Measurements from ENCODE around the gene CENPB.

The CENPB gene

DNA sequence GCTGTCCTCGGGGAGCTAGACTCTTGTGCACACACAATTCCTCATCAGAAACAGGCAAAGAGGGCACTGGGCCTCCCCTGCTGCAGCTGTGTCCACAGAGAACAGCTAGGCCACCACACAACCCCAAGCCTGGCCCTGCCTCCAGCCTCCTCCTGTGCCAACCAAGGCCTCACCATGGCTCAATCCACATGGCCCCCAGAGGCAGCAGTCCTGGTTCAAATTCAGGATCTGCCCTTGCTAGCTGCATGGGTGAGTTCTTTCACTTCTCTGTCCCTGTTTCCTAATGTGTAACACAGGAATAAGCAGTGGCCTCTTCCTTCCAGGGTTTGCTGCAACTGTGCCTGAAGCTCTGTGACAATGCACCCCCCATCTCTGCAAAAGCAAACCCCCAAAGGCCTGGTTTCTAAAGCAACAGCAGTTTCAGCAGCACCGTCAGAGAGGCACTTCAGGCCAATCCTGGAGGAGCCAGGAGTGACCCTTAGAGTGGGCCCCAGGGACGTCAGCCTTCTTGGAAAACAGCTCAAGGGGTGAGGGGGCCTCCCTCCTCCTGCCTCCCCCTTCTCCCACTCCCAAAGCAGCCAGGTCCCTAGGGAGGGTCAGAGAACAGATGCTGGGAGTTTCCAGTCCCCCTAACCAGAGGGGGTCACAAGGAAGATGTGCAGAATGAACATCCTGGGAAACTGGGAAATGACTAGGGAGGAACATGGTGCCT is 21.2 kb downstream of the CENPB start:
- no peak for DNase-seq

DNA sequence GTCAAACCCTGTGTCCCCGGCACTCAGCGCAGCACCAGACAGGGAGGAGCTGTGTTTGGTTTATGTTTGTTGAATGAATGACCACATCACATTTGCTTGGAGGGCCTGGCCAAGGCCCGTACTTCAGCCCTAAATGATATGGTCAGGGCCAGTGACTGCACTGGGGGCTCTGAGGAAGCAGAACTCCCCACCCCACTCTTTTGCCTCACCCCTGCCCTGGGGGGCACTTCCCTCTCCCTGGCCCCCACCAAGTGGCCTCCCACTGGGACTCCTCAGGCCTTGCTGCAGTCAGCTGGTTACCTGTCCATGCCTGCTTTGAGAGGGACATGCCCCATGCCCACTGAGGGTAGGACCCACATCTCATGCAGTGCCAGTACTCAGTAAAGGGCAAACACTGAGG is 21.9 kb downstream of the CENPB start:
- no peak for DNase-seq

DNA sequence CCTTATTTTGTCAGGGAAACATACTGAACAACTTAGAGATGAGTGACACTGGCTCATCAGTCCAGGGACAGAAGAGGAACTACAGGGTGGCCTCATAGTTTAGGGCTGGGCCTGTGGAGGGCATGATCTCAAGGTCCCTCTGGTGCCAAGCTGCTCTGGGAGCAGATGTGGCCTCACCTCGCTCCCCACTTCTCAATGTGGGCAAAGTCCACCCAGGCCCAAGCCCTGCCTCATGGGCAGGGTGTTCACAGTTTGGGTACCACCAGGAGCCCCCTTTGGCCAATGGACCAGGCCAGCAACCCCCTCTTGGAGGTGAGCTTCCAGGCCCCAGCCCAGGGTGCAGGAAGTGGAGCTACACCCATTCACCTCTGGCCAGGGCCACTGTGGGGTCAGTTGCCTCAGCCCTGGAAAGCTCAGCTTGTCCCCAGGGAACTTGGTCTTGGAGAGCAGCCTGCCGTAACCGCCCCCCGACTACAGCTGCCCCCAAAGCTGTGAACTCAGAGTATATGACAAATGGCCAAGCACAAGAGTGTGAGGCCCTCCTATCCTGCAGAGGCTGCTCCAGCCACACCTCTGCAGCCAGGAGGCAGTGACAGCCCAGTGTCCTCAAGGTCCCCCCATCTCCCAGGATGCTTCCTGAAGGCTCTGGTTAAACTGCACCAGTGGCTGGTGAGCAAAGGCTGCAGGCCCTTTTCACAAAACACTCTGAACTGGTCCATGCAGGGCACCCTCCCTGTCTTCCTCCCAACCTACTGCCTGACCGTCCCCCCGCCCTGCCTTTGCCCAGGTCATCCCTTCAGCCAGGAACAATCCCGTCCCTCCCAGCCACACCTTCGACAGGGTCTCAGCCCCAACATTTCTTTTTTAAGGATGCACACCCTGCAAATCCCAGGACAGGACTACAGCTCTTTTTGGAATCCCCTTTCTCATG is 22.6 kb downstream of the CENPB start:
- no peak for DNase-seq

DNA sequence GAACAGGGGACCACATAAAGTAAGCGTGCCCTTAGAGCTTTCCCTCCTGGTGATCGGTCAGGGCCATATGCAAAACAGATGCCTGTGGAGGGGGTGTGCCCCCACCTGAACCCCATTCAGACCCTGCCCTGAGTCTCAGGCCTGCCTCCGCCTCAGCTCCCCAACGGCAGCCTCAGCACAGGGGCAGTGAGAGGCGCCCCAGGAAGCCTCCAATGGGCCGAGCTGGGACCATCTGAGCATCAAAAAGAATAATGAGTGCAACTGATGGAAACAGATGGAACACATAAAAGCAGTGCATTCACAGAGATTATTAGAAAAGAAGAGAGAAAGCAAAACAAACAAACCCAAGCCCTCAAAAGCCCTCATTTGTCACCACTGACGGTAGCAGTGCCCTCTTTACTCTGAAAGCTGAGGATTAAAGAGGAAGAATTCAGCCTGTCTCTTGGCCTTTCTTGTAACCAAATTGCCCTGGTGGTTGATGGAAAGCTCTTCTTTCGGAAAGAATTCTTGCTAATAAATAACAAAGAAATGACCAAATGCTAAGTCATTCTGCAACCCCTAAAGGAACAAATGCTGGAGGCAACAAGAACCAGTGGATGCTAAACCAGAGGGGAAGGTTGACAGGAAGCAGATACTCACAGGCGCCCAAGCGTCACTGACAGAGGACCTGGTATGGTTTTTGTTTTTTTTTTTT is 25.7 kb downstream of the CENPB start:
- no peak for DNase-seq

DNA sequence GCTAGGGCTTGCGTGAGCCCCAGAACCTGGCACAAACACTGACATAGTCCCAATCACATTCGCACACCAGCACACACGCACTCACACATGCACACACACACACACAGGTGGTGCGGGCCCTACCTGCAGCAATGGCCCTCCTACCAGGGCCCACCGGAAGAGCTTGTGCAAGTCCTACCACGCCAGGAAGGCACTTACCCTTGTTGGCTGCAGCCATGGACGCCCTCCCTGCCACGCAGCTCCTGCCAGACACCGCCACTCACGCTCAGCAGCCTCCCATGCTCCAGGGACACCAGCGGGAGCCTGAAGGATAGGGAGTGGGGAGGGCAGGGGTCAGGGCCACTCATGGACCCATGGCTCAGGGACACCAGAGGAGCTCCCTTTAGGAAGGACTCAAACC is 26.7 kb downstream of the CENPB start:
- no peak for DNase-seq

DNA sequence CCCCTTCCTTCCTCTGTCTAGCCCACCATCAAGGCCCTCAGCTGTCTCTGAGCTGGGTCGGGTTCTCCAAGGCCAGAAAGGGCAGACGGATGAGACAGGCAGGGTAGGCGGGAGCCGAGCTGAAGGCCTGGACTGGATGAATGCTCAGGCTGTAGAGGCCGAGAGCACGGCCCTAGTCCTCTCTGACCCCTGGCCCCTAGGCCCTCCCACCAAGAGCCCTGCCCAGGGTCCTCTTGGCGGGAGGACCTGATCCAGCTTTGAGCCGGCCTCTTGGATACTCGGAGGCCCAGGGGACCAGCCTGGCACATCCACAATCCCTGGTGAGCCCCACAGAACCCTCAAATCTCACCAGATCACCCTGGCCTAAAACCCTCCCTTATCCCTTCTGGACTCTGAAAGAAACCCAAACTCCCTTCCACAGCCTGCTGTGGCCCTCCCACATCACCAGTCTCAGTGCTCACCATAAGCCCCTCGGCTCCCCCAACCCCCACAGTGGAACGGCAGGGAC is 27.2 kb downstream of the CENPB start:
- DNase-seq: no peak

DNA sequence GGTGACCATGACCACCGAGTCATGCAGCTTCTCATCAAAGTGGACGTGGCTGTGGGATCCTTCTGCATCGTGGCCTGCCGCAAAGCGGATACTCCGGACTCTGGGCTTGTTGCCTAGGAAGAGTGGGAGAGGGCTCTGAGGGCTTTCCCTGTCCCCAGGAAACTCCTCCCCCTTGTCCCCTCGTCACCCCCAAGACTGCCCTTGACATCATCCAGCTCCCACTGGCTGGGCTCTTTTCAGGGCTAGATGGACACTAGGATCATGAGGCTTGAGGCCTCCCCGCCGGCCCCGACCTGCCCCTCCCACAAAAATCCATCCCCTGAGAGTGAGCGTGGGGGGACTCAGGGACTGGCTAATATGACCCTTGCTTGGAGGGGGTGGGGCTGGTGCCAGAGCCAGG is 28.0 kb downstream of the CENPB start:
- DNase-seq: no peak

DNA sequence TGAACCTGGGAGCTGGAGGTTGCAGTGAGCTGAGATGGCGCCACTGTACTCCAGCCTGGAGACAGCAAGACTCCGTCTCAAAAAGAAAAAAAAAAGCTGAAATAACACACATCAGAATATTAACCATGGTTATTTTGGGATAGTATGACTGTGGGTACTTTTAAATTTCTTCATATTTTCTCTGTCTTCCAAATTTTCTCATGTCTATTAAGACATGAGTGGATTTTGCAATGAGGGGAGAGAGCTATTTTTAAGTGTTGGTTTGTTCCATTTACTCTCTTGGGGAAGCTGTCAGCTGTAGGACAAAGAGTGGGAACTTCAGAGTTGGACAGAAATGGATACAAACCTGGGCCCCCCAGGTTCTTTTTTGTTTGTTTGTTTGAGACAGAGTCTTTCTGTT is 29.3 kb downstream of the CENPB start:
- no peak for DNase-seq

DNA sequence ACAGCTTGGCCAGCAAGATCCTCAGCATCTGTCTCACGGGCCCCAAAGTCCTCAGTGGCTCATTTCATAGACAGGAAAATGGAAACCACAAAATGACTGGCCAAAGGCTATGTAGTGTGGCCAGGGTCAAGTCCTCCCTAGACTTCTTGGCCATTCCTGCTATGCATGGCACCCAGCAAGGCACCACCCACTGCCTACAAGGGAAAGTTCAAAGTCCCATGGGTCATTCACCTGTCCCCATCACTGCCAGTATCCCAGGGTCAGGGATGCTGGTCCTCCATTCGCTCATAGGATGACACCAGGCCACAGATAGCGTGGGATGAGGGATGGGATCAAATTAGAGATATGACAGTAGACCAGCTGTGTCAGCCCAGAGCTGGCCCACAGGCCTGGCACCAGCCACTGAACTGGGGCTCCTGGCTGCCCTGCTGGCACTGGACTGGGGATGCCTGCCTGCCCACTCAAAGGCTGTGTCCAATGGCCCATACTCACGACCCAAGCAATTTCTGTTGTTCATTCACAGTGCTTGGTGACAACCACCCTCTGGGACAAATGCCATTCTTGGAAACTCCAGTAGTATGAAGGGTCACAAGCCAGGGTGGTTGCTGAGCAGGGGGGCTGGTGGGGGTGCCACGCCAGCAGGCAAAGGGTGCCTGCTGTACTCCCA is 30.6 kb downstream of the CENPB start:
- no peak for DNase-seq

DNA sequence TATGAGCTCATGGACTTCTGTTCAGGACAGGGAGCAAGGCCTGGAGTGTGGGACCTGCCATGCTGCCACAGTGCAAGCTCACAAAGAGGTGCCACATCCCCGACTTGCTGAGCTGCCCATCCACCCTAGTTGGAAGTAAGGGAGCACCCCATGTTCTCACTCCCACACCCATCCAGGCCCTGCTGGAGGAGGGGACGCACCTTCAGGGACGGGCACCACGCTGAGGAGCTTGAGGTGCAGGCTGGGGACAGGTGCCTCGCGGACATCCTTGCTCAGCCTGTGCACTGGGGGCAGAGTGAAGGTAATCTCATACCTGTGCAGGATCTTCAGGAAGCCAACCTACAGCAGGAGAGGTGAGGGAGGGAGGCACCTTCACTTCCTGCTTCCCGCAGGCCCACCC is 31.3 kb downstream of the CENPB start:
- DNase-seq: no peak

DNA sequence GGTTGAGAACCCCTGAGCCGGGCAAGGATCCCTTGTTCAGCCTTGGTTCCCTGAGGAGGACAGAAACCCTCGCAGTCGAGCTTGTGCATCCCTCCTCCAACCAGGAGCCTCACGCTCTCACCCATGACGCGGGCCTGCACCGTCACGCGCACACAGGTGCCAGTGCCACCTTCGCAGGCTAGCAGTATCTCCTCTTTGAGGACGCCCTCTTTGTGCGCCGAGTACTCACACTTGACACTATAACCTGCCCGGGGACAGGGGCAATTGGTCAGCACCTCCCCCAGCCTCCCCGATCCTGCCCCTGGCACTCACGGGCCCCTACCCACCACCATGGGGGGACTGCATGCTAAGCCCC is 32.3 kb downstream of the CENPB start:
- DNase-seq: no peak

DNA sequence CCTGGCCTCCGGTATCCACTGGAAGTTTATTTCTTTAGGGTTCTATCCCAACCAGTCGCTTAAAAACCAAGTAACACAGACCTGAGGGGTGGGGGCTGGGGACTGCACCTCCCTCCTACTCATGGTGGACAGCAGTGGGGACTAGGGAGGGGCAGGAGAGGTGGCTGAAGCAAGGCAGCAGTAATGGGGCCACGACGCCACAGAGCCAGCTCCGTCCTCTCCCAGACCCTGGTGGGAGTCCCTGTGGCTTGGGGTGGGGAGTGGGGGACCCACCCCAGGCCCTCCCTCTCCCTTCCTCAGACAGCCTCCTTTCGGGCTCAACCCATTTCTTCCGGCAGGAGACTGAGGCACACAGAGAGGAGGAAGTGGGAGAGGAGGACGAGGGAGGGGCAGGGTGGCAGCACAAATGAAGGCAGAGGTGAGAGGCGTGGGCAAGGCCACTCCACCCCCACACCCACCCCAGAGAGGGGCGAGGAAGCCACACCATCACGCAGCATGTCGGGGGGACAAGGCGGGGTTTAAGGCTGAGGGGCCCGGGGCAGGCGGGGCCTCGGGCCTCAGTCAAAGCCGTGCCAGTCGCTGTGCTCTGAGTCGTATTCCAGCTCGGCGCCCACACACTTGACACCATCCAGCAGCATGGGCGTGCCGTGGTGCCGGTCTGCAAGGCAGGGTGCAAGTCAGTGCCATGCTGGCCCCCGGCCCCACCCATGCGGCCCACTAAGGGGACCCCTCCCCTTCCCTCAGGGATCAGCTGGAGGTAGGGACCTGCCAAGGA is 32.9 kb downstream of the CENPB start:
- no peak for DNase-seq

DNA sequence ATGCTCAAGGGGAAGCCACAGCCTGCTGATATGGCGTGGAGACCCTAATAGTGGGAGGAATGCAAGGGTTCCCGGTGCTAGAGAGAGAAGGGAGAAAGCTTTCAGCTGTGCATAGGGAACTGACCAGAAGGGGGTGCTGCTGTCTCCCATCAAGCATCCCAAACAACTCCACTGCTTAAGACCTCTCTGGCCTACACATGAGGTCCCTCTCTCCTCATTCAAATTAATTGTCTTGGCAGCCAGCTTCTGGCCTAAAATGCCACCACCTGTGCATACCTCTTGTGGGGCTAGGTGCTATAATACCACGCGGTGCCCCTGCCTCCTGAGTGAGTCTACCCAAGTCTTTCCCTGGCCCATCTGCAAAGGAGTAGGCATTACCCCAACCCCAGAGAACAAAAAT is 33.4 kb downstream of the CENPB start:
- peak; percentile 70 for DNase-seq

DNA sequence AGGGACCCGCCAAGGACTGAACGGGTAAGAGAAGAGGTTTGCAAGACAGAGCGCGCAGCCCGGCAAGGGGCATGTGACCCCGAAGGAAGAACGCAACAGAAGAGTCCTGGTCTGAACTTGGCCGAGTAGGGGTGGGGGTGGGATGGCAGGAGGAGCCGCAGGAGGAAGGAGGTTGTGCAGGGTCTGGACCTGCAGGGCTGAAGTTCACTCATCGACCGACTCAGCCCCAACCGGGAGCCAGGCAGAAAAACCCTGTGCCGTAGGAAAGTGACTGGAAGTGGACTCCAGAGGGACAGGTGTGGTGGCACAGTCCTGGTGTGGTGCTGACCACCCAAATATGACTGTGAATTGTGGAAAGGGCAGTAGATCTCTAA is 34.2 kb downstream of the CENPB start:
- no peak for DNase-seq

DNA sequence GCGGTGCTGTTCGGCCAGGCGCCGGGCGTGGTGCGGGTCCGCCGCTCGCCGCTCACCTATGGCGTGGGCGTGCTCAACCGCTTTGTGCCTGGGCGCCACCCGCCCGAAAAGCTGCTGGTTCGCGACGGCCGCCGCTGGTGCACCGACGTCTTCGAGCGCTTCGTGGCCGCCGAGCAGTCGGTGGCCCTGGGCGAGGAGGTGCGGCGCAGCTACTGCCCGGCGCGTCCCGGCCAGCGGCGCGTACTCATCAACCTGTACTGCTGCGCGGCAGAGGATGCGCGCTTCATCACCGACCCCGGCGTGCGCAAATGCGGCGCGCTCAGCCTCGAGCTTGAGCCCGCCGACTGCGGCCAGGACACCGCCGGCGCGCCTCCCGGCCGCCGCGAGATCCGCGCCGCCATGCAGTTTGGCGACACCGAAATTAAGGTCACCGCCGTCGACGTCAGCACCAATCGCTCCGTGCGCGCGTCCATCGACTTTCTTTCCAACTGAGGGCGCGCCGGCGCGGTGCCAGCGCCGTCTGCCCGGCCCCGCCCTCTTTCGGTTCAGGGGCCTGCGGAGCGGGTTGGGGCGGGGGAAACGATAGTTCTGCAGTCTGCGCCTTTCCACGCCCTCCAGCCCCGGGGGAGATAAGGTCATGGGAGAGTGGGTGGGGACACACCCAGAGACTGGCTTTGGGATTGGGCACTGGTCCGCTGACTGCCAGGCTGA is 34.7 kb downstream of the CENPB start:
- peak; percentile 67 for DNase-seq

DNA sequence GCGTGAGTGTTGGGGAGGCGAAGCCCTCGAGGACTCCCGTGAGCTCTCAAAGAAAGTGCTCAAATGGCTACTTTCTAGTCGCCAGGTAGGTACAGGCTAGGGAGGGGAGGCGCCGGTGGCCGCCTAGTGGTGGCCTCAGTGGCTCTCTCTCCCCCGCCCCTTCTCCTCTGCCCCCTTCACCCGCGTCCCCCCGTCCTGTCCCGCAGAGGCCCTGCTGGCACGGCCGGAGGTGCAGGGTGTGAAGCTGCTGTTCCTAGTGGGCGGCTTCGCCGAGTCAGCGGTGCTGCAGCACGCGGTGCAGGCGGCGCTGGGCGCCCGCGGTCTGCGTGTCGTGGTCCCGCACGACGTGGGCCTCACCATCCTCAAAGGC is 35.2 kb downstream of the CENPB start:
- no peak for DNase-seq

DNA sequence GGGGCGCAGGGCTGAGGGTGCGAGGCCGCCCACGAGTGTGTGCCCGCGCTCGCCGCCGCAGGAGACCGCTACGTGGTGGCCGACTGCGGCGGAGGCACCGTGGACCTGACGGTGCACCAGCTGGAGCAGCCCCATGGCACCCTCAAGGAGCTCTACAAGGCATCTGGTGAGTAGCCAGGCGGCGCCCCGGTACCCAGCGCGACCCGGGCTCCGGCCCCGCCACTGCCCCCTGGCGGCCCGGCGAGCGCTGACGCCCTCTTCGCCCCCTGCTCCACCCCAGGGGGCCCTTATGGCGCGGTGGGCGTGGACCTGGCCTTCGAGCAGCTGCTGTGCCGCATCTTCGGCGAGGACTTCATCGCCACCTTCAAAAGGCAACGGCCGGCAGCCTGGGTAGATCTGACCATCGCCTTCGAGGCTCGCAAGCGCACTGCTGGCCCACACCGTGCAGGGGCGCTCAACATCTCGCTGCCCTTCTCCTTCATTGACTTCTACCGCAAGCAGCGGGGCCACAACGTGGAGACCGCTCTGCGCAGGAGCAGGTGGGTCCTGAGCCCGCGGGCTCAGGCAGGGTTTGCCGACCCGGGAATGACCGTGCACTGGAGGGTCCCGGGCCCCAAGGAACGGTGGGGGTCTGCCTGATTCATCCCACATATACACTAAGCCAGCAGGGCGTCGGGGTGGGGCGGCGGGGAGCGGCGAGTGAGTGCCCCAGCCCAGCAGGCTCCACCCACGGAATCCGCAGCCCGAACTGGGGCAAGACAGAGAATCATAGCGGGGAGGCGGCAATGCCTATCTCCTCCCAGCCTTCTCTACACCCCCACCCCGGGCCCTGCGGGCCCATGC is 36.6 kb downstream of the CENPB start:
- DNase-seq: peak; percentile 68

DNA sequence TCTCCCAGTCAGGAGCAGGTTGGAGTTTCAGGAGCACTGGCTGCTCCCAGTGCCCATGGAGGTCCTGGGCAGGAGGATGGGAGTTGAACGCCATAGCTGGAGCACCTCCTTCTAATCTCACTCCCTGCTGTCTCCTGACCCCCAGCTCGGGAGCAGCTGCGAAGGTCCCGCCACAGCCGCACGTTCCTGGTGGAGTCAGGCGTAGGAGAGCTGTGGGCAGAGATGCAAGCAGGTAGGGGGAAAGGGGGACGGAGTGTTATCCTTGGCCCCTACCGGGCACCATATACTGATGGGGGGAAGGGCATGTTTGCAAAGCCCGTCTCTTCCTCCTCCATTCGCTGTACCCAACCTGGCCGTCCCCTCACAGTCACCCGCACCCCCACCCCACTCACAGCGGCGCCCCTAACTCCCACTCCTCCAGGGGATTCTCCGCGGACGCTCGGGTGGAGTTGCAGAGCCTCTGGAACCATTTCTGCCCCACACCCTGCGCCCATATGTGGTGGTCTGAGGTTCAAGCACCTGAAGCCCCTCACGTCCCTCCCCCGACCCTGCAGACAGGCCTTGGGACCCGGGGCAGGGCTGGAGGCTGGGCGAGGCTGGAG is 37.4 kb downstream of the CENPB start:
- DNase-seq: no peak

DNA sequence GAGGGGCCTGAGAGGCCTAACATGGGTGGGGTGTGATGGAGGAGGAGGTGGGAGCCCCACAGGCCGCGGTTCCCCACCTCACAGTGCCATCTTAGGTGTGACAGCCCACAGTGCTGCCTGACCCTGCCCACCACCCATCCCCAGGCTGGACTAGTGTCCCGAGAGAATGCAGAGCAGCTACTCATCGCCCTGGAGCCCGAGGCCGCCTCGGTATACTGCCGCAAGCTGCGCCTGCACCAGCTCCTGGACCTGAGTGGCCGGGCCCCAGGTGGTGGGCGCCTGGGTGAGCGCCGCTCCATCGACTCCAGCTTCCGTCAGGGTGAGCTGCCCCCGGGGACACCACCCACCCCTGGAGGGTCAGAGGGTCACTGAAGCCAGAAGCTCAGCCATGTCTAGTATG is 38.5 kb downstream of the CENPB start:
- DNase-seq: no peak

DNA sequence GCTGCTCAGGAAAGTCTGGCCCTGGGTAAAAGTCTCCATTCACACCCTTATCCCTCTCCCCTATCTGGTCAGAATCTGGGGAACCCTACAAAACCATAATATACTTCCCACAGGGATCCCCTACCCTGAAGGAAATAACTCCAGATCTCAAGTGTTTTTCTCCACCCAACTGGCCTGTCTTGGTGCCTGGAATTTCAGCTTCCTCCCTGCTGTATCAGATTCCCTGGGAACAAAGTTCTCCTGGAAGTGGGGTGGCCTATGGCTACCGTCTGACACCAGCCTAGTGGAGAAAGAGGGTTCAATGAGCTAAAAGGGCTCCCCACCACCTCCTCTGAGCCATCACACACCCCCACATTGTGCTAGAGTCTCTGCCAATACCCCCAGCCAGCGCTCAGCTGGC is 39.1 kb downstream of the CENPB start:
- no peak for DNase-seq
